K562 (cell line): ENCODE data around the gene OSBPL10.

Experiments used
- CTCF ChIP-seq, 3 experiments: IDR thresholded peaks in 2 of 3; conservative IDR thresholded peaks in 1 of 3; 2 replicates each; pipeline ENCODE4 v1.5.1; 2011 to 2012; ENCODE audit warnings: low read length in 3 of 3, mild to moderate bottlenecking in 3 of 3, control low read depth in 2 of 3, improper control_type of control experiment in 1 of 3, inconsistent platforms in 1 of 3, low read depth in 1 of 3, mixed read lengths in 1 of 3, moderate library complexity in 1 of 3; ENCODE audit not compliant: insufficient read depth in 2 of 3
- FOXM1 ChIP-seq, 2 experiments: fragments of 450-650 bp in 1 of 2; sonication (generic) in 1 of 2; formaldehyde crosslinking in 1 of 2; IDR thresholded peaks; 2 replicates each; pipeline versions ENCODE4 v1.6.1 to v1.9.0; 2017 to 2022; ENCODE audit warnings: low read depth in 2 of 2, mild to moderate bottlenecking in 2 of 2, missing genetic modification reagents in 1 of 2, moderate library complexity in 1 of 2
- MXI1 ChIP-seq: IDR thresholded peaks from 2 replicates; pipeline ENCODE4 v1.6.1; 2011; ENCODE audit warnings: low read depth, mild to moderate bottlenecking, improper control_type of control experiment, low read length
- NFYB ChIP-seq: IDR thresholded peaks from 2 replicates; pipeline ENCODE4 v1.6.1; 2011; ENCODE audit warnings: mild to moderate bottlenecking, moderate library complexity; ENCODE audit not compliant: insufficient read length; ENCODE audit errors: extremely low read depth
- POLR2A ChIP-seq: fragments of 450-650 bp; conservative IDR thresholded peaks from 2 replicates; pipeline ENCODE4 v1.6.1; 2016
- YY1 ChIP-seq, 3 experiments: IDR thresholded peaks; 2 replicates each; pipeline ENCODE4 v1.6.1; 2011; ENCODE audit warnings: low read length in 2 of 3, mild to moderate bottlenecking in 2 of 3, moderate library complexity in 2 of 3, borderline replicate concordance in 1 of 3, control low read depth in 1 of 3, low read depth in 1 of 3; ENCODE audit not compliant: insufficient read depth in 3 of 3, insufficient replicate concordance in 2 of 3, control insufficient read depth in 1 of 3, insufficient read length in 1 of 3; ENCODE audit errors: extremely low read depth in 1 of 3
- ZNF143 ChIP-seq: sonication (generic); formaldehyde crosslinking; IDR thresholded peaks from 2 replicates; pipeline ENCODE4 v1.9.0; 2022; ENCODE audit warnings: mild to moderate bottlenecking, missing genetic modification reagents
- ZNF239 ChIP-seq: fragments of 250-450 bp; sonication (Bioruptor Pico); IDR thresholded peaks from 2 replicates; pipeline ENCODE4 v1.4.0; 2020; ENCODE audit warnings: mild to moderate bottlenecking
- ZNF717 ChIP-seq: fragments of 250-450 bp; sonication (Bioruptor Pico); IDR thresholded peaks from 2 replicates; pipeline ENCODE4 v1.5.0; 2021
- ZNF785 ChIP-seq: fragments of 250-450 bp; sonication (Bioruptor Pico); IDR thresholded peaks from 2 replicates; pipeline ENCODE4 v1.4.0; 2020; ENCODE audit warnings: mild to moderate bottlenecking
- TF ChIP-seq, protein P1 (sequence below): fragments of 250-450 bp; sonication (Bioruptor Pico); IDR thresholded peaks from 2 replicates; pipeline ENCODE4 v1.8.0; 2022; ENCODE audit warnings: inconsistent platforms, mild to moderate bottlenecking, moderate library complexity, borderline replicate concordance

DNA sequence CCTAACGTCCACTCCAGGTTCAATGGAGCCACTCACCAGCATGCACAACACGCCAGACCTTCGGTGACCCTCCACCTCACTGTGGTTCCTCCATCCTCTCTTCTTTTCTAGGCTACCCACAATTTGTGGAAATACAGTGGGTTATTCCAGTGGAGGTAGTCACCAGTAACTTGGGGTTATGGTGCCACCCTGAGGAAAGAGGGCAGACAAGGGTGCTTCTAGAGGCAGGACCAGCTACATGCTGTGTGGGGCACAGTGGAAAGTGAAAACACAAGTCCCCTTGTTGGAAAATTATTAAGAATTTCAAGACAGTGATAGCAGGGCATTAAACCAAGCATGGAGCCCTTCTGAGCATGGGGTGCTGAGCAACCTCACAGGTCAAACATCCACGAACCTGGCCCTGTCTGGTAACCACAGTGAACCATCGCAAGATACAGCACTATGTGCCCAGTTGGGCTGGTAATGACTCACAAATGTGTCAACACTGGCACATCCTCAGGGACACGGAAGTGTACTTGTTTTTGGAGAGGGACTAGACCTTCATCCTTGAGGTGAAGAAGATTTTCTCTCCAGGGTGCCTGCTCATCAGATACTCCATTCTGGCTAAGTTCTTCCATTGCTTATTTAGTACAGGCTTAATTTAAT, 281.6 kb downstream of the OSBPL10 start:
- TF ChIP-seq ZNF785 = no peak
- TF ChIP-seq ZNF239 (CRISPR knock-in tag) = no peak
- no peak for TF ChIP-seq ZNF717 (CRISPR knock-in tag)
- TF ChIP-seq POLR2A = no peak
- TF ChIP-seq, protein P1, sequence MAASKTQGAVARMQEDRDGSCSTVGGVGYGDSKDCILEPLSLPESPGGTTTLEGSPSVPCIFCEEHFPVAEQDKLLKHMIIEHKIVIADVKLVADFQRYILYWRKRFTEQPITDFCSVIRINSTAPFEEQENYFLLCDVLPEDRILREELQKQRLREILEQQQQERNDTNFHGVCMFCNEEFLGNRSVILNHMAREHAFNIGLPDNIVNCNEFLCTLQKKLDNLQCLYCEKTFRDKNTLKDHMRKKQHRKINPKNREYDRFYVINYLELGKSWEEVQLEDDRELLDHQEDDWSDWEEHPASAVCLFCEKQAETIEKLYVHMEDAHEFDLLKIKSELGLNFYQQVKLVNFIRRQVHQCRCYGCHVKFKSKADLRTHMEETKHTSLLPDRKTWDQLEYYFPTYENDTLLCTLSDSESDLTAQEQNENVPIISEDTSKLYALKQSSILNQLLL (CRISPR knock-in tag) = no peak
- peak in 1 of 3 experiments; percentile 23; a peak in 2 of 6 replicates for TF ChIP-seq CTCF (IDR thresholded peaks at IDR 0.05 in 2 of 3, conservative IDR thresholded peaks at IDR 0.05 in 1 of 3; ENCODE audit: insufficient read depth in 2 of 3, low read depth in 1 of 3, low read length in 3 of 3)
- no peak for TF ChIP-seq YY1 (IDR thresholded peaks at IDR 0.05; ENCODE audit: borderline replicate concordance in 1 of 3, control insufficient read depth in 1 of 3, extremely low read depth in 1 of 3, insufficient read depth in 3 of 3, insufficient read length in 1 of 3, insufficient replicate concordance in 2 of 3, low read depth in 1 of 3, low read length in 2 of 3)
- no peak for TF ChIP-seq NFYB
- TF ChIP-seq MXI1 = no peak
- no peak for TF ChIP-seq FOXM1 (IDR thresholded peaks at IDR 0.05; ENCODE audit: low read depth)
- no peak for TF ChIP-seq FOXM1 (CRISPR knock-in tag; IDR thresholded peaks at IDR 0.05; ENCODE audit: low read depth)
- no peak for TF ChIP-seq ZNF143
